DMS79 treated with DMSO at 0.1 percent for 48 hours (cell line): ENCODE results near the gene LRRC47.

Source experiments
- DNase-seq: peaks from one replicate; lab custom pipeline; 2025; lab: John Stamatoyannopoulos, UW

LRRC47 gene

GRCh38 chr1:3747522-3747848, 48.8 kb downstream of the LRRC47 start:
- no peak for DNase-seq

GRCh38 chr1:3746830-3747521, 49.3 kb downstream of the LRRC47 start:
- DNase-seq, result peak; percentile 89

- DNase-seq, result peak; percentile 6
Measured at GRCh38 chr1:3746389-3746829, 49.9 kb downstream of the LRRC47 start.

- DNase-seq, result no peak
Measured at GRCh38 chr1:3745590-3746381, 50.5 kb downstream of the LRRC47 start.

- DNase-seq, result no peak
Measured at GRCh38 chr1:3745071-3745470, 51.2 kb downstream of the LRRC47 start.

- DNase-seq, result no peak
Measured at GRCh38 chr1:3744646-3745045, 51.7 kb downstream of the LRRC47 start.

GRCh38 chr1:3743826-3744225, 52.5 kb downstream of the LRRC47 start:
- no peak for DNase-seq

- no peak for DNase-seq
Measured at GRCh38 chr1:3743421-3743820, 52.9 kb downstream of the LRRC47 start.

GRCh38 chr1:3742439-3743298, 53.6 kb downstream of the LRRC47 start:
- DNase-seq, result no peak

- no peak for DNase-seq
Measured at GRCh38 chr1:3741566-3742438, 54.5 kb downstream of the LRRC47 start.

- no peak for DNase-seq
Measured at GRCh38 chr1:3740752-3741151, 55.5 kb downstream of the LRRC47 start.

GRCh38 chr1:3740042-3740441, 56.3 kb downstream of the LRRC47 start:
- no peak for DNase-seq

- no peak for DNase-seq
Measured at GRCh38 chr1:3738943-3739342, 57.4 kb downstream of the LRRC47 start.

- DNase-seq, result no peak
Measured at GRCh38 chr1:3736708-3737107, 59.6 kb downstream of the LRRC47 start.

GRCh38 chr1:3736131-3736561, 60.2 kb downstream of the LRRC47 start:
- no peak for DNase-seq

- DNase-seq, result no peak
Measured at GRCh38 chr1:3735688-3736087, 60.6 kb downstream of the LRRC47 start.

GRCh38 chr1:3735027-3735681, 61.1 kb downstream of the LRRC47 start:
- DNase-seq, result no peak

GRCh38 chr1:3734602-3735001, 61.7 kb downstream of the LRRC47 start:
- no peak for DNase-seq

GRCh38 chr1:3733883-3734589, 62.3 kb downstream of the LRRC47 start:
- DNase-seq, result no peak

GRCh38 chr1:3733094-3733882, 63.0 kb downstream of the LRRC47 start:
- DNase-seq, result no peak
